Liver (tissue), 9 donors: Measurements from ENCODE around the gene CHPF2. TPM values are rescaled to one million over a fixed set of nuclear protein-coding genes. Genes with fewer than 3 reads are reported as not detected.

Experiments used
- DNase-seq: peaks from one replicate; pipeline ENCODE4 v3.0.0-alpha.2; 2017; ENCODE audit warnings: low spot score
- H3K27ac ChIP-seq, 2 donors: one replicate each; pipeline ENCODE4 v1.7.0; 2013; ENCODE audit warnings: inconsistent platforms in 2 of 2, low read length in 2 of 2, control low read depth in 1 of 2, low read depth in 1 of 2, mild to moderate bottlenecking in 1 of 2
- H3K27me3 ChIP-seq, 4 donors: one replicate each; pipeline versions ENCODE4 v1.6.1 to v1.7.0; 2013; ENCODE audit warnings: low read length in 3 of 4, inconsistent platforms in 1 of 4, mild to moderate bottlenecking in 1 of 4, moderate library complexity in 1 of 4; ENCODE audit not compliant: control insufficient read depth in 4 of 4, insufficient read depth in 4 of 4
- H3K36me3 ChIP-seq, 4 donors: one replicate each; pipeline versions ENCODE4 v1.6.1 to v1.7.0; 2013; ENCODE audit warnings: low read length in 3 of 4, mild to moderate bottlenecking in 3 of 4, low read depth in 1 of 4, moderate library complexity in 1 of 4; ENCODE audit not compliant: control insufficient read depth in 4 of 4, insufficient read depth in 3 of 4
- H3K4me1 ChIP-seq, 4 donors: one replicate each; pipeline versions ENCODE4 v1.6.1 to v1.7.0; 2013; ENCODE audit warnings: low read length in 3 of 4, mild to moderate bottlenecking in 3 of 4, moderate library complexity in 1 of 4; ENCODE audit not compliant: control insufficient read depth in 4 of 4, insufficient read depth in 4 of 4
- H3K4me3 ChIP-seq, 3 donors: one replicate each; pipeline versions ENCODE4 v1.6.1 to v1.7.0; 2013; ENCODE audit warnings: low read length in 3 of 3, control low read depth in 1 of 3, low read depth in 1 of 3, mild to moderate bottlenecking in 1 of 3
- H3K9ac ChIP-seq, 2 donors: one replicate each; pipeline ENCODE4 v1.7.0; 2013; ENCODE audit warnings: low read length in 2 of 2, mild to moderate bottlenecking in 2 of 2, moderate library complexity in 2 of 2, control low read depth in 1 of 2, low read depth in 1 of 2
- H3K9me3 ChIP-seq, 4 donors: one replicate each; pipeline versions ENCODE4 v1.6.1 to v1.7.0; 2013; ENCODE audit warnings: low read length in 3 of 4; ENCODE audit not compliant: control insufficient read depth in 4 of 4
- EGR1 ChIP-seq, 2 donors: IDR thresholded peaks; 2 replicates each; pipeline ENCODE4 v1.6.1; 2016 to 2018; ENCODE audit warnings: antibody characterized with exemption in 2 of 2, low read depth in 2 of 2
- FOXA1 ChIP-seq: IDR thresholded peaks from 2 replicates; pipeline ENCODE4 v1.6.1; 2016; ENCODE audit warnings: antibody characterized with exemption
- FOXA2 ChIP-seq: IDR thresholded peaks from 2 replicates; pipeline ENCODE4 v1.6.1; 2016; ENCODE audit warnings: antibody characterized with exemption
- GABPA ChIP-seq, 2 donors: IDR thresholded peaks in 1 of 2; conservative IDR thresholded peaks in 1 of 2; 2 replicates each; pipeline ENCODE4 v1.6.1; 2016; ENCODE audit warnings: antibody characterized with exemption in 2 of 2, mild to moderate bottlenecking in 1 of 2, moderate library complexity in 1 of 2
- HNF4A ChIP-seq, 2 donors: conservative IDR thresholded peaks; 2 replicates each; pipeline ENCODE4 v1.6.1; 2016; ENCODE audit warnings: antibody characterized with exemption in 2 of 2, mild to moderate bottlenecking in 2 of 2
- HNF4G ChIP-seq: IDR thresholded peaks from 2 replicates; pipeline ENCODE4 v1.6.1; 2016; ENCODE audit warnings: antibody characterized with exemption
- JUND ChIP-seq, 2 donors: IDR thresholded peaks; 2 replicates each; pipeline ENCODE4 v1.6.1; 2016; ENCODE audit warnings: antibody characterized with exemption in 2 of 2
- NR2F2 ChIP-seq: IDR thresholded peaks from 2 replicates; pipeline ENCODE4 v1.6.1; 2016; ENCODE audit warnings: antibody characterized with exemption
- RAD21 ChIP-seq, 2 donors: IDR thresholded peaks; 2 replicates each; pipeline ENCODE4 v1.6.1; 2016; ENCODE audit warnings: antibody characterized with exemption in 2 of 2, mild to moderate bottlenecking in 2 of 2
- RXRA ChIP-seq, 2 donors: IDR thresholded peaks; 2 replicates each; pipeline ENCODE4 v1.6.1; 2017 to 2018; ENCODE audit warnings: antibody characterized with exemption in 2 of 2, mild to moderate bottlenecking in 1 of 2
- SP1 ChIP-seq: IDR thresholded peaks from 2 replicates; pipeline ENCODE4 v1.6.1; 2018; ENCODE audit warnings: antibody characterized with exemption, mild to moderate bottlenecking
- TAF1 ChIP-seq: conservative IDR thresholded peaks from 2 replicates; pipeline ENCODE4 v1.6.1; 2016; ENCODE audit warnings: antibody characterized with exemption, mild to moderate bottlenecking
- YY1 ChIP-seq: IDR thresholded peaks from 2 replicates; pipeline ENCODE4 v1.6.1; 2016; ENCODE audit warnings: antibody characterized with exemption, mild to moderate bottlenecking
- WGBS: extraction: QIAGEN DNeasy Blood & Tissue Kit; methylation state at CpG from one replicate; pipeline ENCODE4 v1.1.7; 2013; 5-methylcytosine and 5-hydroxymethylcytosine counted together
- polyA plus RNA-seq, 2 donors: library from polyadenylated mRNA; stranded (reverse) in 1 of 2; unstranded in 1 of 2; fragments of 200-250 nt in 1 of 2; fragments of >200 nt in 1 of 2; fragmentation: Nextera tagmentation in 1 of 2; extraction: Ambion mirVana in 1 of 2; gene quantifications; one replicate each; pipeline versions ENCODE4 v1.2.1 to v1.2.3, GENCODE V29; 2013 to 2015
- total RNA-seq, 2 donors: library from RNA; depleted of rRNA; stranded (reverse); fragments of >200 nt; gene quantifications; one replicate each; pipeline ENCODE4 v1.2.3, GENCODE V29; 2014
- TF ChIP-seq, protein P1 (sequence below): IDR thresholded peaks from 2 replicates; pipeline ENCODE4 v1.6.1; 2016; ENCODE audit warnings: antibody characterized with exemption
- TF ChIP-seq, protein P2 (sequence below): IDR thresholded peaks from 2 replicates; pipeline ENCODE4 v1.6.1; 2016; ENCODE audit warnings: antibody characterized with exemption
- TF ChIP-seq, protein P3 (sequence below): IDR thresholded peaks from 2 replicates; pipeline ENCODE4 v1.6.1; 2016; ENCODE audit warnings: antibody characterized with exemption, mild to moderate bottlenecking
- TF ChIP-seq, protein P4 (sequence below): IDR thresholded peaks from 2 replicates; pipeline ENCODE4 v1.6.1; 2016; ENCODE audit warnings: antibody characterized with exemption
- TF ChIP-seq, protein P5 (sequence below): fragments of 150-350 bp; IDR thresholded peaks from 2 replicates; pipeline ENCODE4 v1.5.1; 2017; ENCODE audit warnings: improper control_type of control experiment, low read depth, low read length; ENCODE audit not compliant: missing input control
- donor health status: healthy.
- donor health status: healthy.
- donor health status: healthy.
- donor health status: healthy.
- donor health status: healthy.

CHPF2 gene
- total and polyA plus RNA-seq, 4 donors = 4.1 to 19.7 (median 18.1) TPM

DNA sequence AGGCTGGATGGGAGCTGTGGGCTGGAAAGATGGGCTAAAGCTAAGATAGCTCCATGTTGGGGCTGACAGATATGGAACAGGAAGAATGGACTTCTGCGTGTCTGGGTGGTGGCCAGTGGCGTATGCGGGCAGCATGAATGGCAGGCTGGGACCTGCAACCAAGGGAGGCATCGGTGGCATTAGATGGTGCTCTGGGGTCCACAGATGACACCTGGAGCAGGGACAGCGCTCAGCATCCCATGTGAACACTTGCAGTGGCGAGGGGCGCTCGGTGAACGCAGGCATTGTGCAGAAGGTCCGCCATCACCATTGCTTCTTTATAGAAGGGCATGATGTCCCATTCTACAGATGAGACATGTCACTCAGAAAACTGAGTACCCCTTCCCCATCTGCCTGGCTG, 37.2 kb downstream of the CHPF2 start (continued):
- no peak for TF ChIP-seq GABPA (IDR thresholded peaks at IDR 0.05 in 1 of 2, conservative IDR thresholded peaks at IDR 0.05 in 1 of 2)

DNA sequence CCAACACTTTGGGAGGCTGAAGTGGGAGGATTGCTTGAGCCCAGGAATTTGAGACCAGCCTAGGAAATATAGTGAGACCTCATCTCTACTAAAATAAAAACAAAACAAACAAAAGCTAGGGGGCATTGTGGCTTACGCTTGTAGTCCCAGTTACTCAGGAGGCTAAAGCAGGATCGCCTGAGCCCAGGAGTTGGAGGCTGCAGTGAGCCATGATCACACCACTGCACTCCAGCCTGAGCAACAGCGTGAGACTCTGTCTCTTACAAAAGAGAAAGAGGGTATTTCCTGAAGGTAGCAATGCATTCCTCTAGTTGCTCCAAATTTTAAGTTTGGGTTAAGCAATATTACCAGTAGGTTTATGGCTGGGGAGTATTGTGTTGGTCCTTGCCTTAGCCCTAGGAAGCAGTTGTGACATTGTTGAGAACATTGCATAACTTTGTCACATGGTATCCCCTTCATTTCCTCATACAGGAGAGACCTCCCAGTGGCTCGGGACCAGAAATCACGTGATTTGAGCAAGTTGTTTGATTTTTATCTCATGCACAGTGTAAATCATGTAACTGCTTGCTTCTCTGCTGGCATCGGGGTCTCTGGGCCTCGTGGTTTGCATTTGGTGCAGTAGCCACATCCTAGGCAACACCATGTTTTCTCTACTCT, 39.5 kb downstream of the CHPF2 start:
- Histone ChIP-seq H3K36me3 (no peaks in the 10 kb centered on the region), H3K4me3 (no peak overlapping the region), H3K9ac (no peak overlapping the region), H3K27me3 (no peaks in the 10 kb centered on the region), H3K27ac (no peak overlapping the region), H3K9me3 (no peaks in the 10 kb centered on the region), H3K4me1 (no peaks in the 10 kb centered on the region)
- WGBS = 55% methylated on average over 7 of the region's 7 CpGs
- TF ChIP-seq TAF1 (no peak), EGR1 (IDR thresholded peaks at IDR 0.05; ENCODE audit: low read depth in 2 of 2) (no peak), HNF4G (no peak), HNF4A (conservative IDR thresholded peaks at IDR 0.05) (peak in 1 of 2 donors; percentile 56), NR2F2 (no peak), GABPA (IDR thresholded peaks at IDR 0.05 in 1 of 2, conservative IDR thresholded peaks at IDR 0.05 in 1 of 2) (peak in 1 of 2 donors; percentile 50), JUND (IDR thresholded peaks at IDR 0.05) (no peak), SP1 (peak; percentile 46), RAD21 (IDR thresholded peaks at IDR 0.05) (no peak), YY1 (peak; percentile 56), FOXA1 (peak; percentile 23), RXRA (IDR thresholded peaks at IDR 0.05) (peak in 1 of 2 donors; percentile 69), FOXA2 (no peak)
- TF ChIP-seq, protein P1, sequence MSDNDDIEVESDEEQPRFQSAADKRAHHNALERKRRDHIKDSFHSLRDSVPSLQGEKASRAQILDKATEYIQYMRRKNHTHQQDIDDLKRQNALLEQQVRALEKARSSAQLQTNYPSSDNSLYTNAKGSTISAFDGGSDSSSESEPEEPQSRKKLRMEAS = no peak
- TF ChIP-seq, protein P2, sequence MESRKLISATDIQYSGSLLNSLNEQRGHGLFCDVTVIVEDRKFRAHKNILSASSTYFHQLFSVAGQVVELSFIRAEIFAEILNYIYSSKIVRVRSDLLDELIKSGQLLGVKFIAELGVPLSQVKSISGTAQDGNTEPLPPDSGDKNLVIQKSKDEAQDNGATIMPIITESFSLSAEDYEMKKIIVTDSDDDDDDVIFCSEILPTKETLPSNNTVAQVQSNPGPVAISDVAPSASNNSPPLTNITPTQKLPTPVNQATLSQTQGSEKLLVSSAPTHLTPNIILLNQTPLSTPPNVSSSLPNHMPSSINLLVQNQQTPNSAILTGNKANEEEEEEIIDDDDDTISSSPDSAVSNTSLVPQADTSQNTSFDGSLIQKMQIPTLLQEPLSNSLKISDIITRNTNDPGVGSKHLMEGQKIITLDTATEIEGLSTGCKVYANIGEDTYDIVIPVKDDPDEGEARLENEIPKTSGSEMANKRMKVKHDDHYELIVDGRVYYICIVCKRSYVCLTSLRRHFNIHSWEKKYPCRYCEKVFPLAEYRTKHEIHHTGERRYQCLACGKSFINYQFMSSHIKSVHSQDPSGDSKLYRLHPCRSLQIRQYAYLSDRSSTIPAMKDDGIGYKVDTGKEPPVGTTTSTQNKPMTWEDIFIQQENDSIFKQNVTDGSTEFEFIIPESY = no peak
- TF ChIP-seq, protein P3, sequence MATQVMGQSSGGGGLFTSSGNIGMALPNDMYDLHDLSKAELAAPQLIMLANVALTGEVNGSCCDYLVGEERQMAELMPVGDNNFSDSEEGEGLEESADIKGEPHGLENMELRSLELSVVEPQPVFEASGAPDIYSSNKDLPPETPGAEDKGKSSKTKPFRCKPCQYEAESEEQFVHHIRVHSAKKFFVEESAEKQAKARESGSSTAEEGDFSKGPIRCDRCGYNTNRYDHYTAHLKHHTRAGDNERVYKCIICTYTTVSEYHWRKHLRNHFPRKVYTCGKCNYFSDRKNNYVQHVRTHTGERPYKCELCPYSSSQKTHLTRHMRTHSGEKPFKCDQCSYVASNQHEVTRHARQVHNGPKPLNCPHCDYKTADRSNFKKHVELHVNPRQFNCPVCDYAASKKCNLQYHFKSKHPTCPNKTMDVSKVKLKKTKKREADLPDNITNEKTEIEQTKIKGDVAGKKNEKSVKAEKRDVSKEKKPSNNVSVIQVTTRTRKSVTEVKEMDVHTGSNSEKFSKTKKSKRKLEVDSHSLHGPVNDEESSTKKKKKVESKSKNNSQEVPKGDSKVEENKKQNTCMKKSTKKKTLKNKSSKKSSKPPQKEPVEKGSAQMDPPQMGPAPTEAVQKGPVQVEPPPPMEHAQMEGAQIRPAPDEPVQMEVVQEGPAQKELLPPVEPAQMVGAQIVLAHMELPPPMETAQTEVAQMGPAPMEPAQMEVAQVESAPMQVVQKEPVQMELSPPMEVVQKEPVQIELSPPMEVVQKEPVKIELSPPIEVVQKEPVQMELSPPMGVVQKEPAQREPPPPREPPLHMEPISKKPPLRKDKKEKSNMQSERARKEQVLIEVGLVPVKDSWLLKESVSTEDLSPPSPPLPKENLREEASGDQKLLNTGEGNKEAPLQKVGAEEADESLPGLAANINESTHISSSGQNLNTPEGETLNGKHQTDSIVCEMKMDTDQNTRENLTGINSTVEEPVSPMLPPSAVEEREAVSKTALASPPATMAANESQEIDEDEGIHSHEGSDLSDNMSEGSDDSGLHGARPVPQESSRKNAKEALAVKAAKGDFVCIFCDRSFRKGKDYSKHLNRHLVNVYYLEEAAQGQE = no peak
- TF ChIP-seq, protein P4, sequence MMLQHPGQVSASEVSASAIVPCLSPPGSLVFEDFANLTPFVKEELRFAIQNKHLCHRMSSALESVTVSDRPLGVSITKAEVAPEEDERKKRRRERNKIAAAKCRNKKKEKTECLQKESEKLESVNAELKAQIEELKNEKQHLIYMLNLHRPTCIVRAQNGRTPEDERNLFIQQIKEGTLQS = no peak
- TF ChIP-seq, protein P5, sequence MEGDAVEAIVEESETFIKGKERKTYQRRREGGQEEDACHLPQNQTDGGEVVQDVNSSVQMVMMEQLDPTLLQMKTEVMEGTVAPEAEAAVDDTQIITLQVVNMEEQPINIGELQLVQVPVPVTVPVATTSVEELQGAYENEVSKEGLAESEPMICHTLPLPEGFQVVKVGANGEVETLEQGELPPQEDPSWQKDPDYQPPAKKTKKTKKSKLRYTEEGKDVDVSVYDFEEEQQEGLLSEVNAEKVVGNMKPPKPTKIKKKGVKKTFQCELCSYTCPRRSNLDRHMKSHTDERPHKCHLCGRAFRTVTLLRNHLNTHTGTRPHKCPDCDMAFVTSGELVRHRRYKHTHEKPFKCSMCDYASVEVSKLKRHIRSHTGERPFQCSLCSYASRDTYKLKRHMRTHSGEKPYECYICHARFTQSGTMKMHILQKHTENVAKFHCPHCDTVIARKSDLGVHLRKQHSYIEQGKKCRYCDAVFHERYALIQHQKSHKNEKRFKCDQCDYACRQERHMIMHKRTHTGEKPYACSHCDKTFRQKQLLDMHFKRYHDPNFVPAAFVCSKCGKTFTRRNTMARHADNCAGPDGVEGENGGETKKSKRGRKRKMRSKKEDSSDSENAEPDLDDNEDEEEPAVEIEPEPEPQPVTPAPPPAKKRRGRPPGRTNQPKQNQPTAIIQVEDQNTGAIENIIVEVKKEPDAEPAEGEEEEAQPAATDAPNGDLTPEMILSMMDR = no peak
- no peak for DNase-seq
